ENCODE data around the gene FTCD.

DNA sequence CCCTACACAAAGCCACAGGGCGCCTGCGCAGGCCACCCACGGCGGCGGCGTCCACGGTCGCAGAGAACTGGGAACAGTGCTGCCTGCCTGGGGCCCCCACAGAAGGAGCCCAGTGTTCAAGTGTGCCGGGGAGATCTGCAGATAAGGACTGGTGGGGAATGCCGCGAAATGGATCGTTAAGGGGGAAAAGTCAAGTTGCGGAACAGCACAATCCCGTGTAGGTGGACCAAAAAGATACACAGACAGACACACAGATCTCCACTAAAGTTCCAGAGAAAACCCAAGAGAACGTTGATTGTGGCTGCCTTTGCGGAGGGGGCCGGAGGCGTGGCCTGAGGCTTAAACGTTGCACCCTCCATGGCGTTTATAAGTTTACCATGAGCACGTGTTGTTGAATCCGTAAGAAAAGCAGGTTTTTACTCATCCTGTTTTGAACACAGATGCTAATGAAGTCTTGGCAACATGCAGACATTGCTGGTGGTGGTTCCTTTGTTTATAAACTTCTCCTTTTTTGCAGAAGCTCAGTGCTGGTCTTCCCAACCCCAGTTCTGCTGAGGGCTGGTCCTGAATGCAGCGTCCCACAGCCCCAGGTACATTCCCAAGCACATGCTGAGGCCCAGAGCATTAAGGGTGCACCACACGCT is 24.8 kb upstream of the FTCD start:
- TF ChIP-seq, protein P1, sequence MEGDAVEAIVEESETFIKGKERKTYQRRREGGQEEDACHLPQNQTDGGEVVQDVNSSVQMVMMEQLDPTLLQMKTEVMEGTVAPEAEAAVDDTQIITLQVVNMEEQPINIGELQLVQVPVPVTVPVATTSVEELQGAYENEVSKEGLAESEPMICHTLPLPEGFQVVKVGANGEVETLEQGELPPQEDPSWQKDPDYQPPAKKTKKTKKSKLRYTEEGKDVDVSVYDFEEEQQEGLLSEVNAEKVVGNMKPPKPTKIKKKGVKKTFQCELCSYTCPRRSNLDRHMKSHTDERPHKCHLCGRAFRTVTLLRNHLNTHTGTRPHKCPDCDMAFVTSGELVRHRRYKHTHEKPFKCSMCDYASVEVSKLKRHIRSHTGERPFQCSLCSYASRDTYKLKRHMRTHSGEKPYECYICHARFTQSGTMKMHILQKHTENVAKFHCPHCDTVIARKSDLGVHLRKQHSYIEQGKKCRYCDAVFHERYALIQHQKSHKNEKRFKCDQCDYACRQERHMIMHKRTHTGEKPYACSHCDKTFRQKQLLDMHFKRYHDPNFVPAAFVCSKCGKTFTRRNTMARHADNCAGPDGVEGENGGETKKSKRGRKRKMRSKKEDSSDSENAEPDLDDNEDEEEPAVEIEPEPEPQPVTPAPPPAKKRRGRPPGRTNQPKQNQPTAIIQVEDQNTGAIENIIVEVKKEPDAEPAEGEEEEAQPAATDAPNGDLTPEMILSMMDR (conservative IDR thresholded peaks at IDR 0.05 in 1 of 2, IDR thresholded peaks at IDR 0.05 in 1 of 2; ENCODE audit: extremely low read depth in 1 of 2, insufficient read depth in 1 of 2, low read depth in 1 of 2, low read length in 2 of 2), result no peak
- no peak for TF ChIP-seq EZH2 (IDR thresholded peaks at IDR 0.05; ENCODE audit: borderline replicate concordance, low read length)

Measured in mammary epithelial cell (primary cell).